Gastrocnemius medialis (tissue), 4 donors: ENCODE measurements around the gene MEGF6.

ENCODE experiments used
- POLR2A ChIP-seq, 2 donors: fragments of 450-650 bp; IDR thresholded peaks; one replicate each; pipeline ENCODE4 v1.6.1; 2017; ENCODE audit warnings: antibody characterized with exemption in 2 of 2, mild to moderate bottlenecking in 2 of 2, moderate library complexity in 2 of 2
- TF ChIP-seq, protein P1 (sequence below), 5 experiments: fragments of 450-650 bp in 3 of 5; fragments of 200-600 bp in 2 of 5; sonication (generic) in 2 of 5; IDR thresholded peaks in 4 of 5; conservative IDR thresholded peaks in 1 of 5; 1 replicate in 4 of 5; 2 replicates in 1 of 5; pipeline ENCODE4 v1.5.1; 2016 to 2019; ENCODE audit warnings: antibody characterized with exemption in 5 of 5, mild to moderate bottlenecking in 3 of 5, moderate library complexity in 3 of 5

DNA sequence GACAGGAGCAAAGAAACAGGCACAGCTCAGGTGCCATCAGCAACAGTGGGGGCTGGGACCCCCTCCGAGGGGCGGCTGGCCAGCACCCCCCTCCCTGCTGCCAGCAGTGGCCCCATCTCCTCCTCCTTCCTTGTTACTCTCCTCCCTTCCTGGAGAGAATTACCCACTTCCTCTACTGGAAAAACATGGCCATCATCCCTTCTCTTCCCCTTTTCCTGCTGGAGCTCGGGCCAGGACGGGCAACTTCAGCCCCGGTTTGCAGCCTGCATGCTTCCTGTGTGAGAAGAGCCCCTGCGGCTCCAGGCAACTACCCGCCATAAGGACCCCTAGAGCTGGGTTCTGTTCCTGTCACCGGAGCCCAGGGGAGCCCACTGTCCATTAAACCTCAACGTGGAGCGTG, 17.6 kb downstream of the MEGF6 start:
- TF ChIP-seq, protein P1, sequence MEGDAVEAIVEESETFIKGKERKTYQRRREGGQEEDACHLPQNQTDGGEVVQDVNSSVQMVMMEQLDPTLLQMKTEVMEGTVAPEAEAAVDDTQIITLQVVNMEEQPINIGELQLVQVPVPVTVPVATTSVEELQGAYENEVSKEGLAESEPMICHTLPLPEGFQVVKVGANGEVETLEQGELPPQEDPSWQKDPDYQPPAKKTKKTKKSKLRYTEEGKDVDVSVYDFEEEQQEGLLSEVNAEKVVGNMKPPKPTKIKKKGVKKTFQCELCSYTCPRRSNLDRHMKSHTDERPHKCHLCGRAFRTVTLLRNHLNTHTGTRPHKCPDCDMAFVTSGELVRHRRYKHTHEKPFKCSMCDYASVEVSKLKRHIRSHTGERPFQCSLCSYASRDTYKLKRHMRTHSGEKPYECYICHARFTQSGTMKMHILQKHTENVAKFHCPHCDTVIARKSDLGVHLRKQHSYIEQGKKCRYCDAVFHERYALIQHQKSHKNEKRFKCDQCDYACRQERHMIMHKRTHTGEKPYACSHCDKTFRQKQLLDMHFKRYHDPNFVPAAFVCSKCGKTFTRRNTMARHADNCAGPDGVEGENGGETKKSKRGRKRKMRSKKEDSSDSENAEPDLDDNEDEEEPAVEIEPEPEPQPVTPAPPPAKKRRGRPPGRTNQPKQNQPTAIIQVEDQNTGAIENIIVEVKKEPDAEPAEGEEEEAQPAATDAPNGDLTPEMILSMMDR (IDR thresholded peaks at IDR 0.05 in 4 of 5, conservative IDR thresholded peaks at IDR 0.05 in 1 of 5), result no peak
- TF ChIP-seq POLR2A (IDR thresholded peaks at IDR 0.05), result no peak
